ENCODE results near the gene C10orf95.

C10orf95 gene

DNA sequence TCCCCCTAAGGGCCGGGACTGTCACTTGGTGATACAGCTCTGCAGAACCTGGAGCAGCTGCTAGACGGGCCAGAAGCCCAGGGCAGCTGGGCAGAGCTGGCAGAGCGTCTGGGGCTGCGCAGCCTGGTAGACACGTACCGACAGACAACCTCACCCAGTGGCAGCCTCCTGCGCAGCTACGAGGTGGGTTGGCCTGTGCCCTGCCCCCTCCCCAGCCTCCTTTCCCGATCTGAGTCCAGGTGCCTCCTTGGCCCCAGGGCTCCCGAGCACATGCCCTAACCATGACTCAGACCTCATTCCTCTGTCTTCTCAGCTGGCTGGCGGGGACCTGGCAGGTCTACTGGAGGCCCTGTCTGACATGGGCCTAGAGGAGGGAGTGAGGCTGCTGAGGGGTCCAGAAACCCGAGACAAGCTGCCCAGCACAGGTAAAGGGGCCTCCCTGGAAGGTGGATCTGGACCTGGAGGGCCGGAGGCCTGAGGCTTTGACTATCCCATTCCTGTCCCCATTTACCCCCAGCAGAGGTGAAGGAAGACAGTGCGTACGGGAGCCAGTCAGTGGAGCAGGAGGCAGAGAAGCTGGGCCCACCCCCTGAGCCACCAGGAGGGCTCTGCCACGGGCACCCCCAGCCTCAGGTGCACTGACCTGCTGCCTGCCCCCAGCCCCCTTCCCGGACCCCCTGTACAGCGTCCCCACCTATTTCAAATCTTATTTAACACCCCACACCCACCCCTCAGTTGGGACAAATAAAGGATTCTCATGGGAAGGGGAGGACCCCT lies 49.4 kb downstream of the C10orf95 start:
- no peak for DNase-seq (ENCODE audit: low read depth)

DNA sequence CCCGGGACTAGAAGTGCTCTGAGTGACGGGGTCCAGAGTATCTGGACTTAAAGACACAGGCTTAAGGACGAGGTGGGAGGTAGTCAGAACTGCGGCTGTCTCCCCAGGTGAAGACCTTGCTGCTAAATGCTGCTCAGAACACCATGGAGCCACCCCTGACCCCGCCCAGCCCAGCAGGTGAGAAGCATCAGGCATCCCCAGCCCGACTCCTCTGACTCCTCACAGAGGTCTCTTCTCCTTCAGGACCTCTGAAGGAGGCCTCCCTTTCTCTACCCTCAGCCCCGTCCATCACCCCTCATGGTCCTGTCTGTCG lies 50.0 kb downstream of the C10orf95 start:
- DNase-seq (ENCODE audit: low read depth): no peak

DNA sequence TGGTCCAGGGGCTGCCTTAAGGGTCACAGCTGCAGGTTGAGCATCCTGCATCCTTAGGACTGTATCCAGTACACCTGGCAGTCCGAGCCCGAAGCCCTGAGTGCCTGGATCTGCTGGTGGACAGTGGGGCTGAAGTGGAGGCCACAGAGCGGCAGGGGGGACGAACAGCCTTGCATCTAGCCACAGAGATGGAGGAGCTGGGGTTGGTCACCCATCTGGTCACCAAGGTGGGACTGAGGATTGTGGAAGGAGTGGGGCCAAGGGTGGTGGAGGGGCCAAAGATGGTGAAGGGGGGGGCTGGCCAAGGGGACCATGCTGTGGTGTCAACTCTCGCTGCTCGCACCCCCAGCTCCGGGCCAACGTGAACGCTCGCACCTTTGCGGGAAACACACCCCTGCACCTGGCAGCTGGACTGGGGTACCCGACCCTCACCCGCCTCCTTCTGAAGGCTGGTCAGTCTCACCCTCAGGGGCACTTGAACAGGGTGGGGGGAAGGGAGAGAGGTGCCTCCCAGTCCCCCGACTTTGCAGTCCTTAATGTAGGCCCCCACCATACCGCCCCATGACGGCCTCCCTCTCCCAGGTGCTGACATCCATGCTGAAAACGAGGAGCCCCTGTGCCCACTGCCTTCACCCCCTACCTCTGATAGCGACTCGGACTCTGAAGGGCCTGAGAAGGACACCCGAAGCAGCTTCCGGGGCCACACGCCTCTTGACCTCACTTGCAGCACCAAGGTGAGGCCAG lies 50.6 kb downstream of the C10orf95 start:
- DNase-seq (ENCODE audit: low read depth): no peak

DNA sequence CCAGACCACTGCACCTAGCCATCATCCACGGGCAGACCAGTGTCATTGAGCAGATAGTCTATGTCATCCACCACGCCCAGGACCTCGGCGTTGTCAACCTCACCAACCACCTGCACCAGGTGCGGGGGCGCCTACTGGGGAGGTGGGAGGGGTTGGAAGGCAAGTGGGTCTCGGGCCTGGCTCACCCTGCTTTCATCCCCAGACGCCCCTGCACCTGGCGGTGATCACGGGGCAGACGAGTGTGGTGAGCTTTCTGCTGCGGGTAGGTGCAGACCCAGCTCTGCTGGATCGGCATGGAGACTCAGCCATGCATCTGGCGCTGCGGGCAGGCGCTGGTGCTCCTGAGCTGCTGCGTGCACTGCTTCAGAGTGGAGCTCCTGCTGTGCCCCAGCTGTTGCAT lies 51.3 kb downstream of the C10orf95 start:
- no peak for DNase-seq (ENCODE audit: low read depth)
